Right atrium auricular region (tissue), 2 donors: ENCODE data around the gene PIK3R6. TPM values are rescaled to one million over a fixed set of nuclear protein-coding genes. Genes with fewer than 3 reads are reported as not detected.

Source experiments
- DNase-seq: peaks from one replicate; pipeline ENCODE4 v3.0.0-alpha.2; 2019; ENCODE audit warnings: low spot score
- H3K27ac ChIP-seq, 2 donors: fragments of 200-600 bp; sonication (generic); 1 replicate in 1 of 2; 2 replicates in 1 of 2; pipeline ENCODE4 v1.5.1; 2016 to 2019
- H3K27me3 ChIP-seq, 2 donors: fragments of 200-600 bp; sonication (generic); one replicate each; pipeline versions ENCODE4 v1.5.1 to v1.6.0; 2017 to 2019
- H3K36me3 ChIP-seq: fragments of 200-600 bp; sonication (generic); one replicate; pipeline ENCODE4 v1.5.1; 2016
- H3K4me1 ChIP-seq, 2 donors: fragments of 200-600 bp; sonication (generic); one replicate each; pipeline versions ENCODE4 v1.5.1 to v1.6.0; 2017 to 2019
- H3K4me3 ChIP-seq, 2 donors: fragments of 200-600 bp; sonication (generic); 1 replicate in 1 of 2; 2 replicates in 1 of 2; pipeline ENCODE4 v1.5.1; 2017 to 2019; ENCODE audit warnings: mild to moderate bottlenecking in 1 of 2, moderate library complexity in 1 of 2
- H3K9me3 ChIP-seq, 2 donors: fragments of 200-600 bp; sonication (generic); one replicate each; pipeline ENCODE4 v1.5.1; 2019
- CTCF ChIP-seq, 2 donors: fragments of 200-600 bp; sonication (generic); IDR thresholded peaks; one replicate each; pipeline ENCODE4 v1.5.1; 2019; ENCODE audit warnings: antibody characterized with exemption in 2 of 2
- total RNA-seq, 2 donors: library from RNA; depleted of rRNA; stranded (reverse); fragments of >200 nt; gene quantifications; one replicate each; pipeline ENCODE4 v1.1.0, GENCODE V29; 2016

PIK3R6 gene
- total RNA-seq, 2 donors from 2014 or later = 0.51 TPM; not detected in 1

GRCh38 chr17:8839410-8839935 is 28.0 kb downstream of the PIK3R6 start:
- H3K27ac ChIP-seq = no peak overlapping the region
- peaks cover 0 to 7% of the 10 kb centered on the region in 2 donors for H3K4me1 ChIP-seq
- no peaks in the 10 kb centered on the region for H3K36me3 ChIP-seq
- no peaks in the 10 kb centered on the region for H3K9me3 ChIP-seq
- no peak for TF ChIP-seq CTCF (IDR thresholded peaks at IDR 0.05)
- peak; percentile 1 for DNase-seq
- no peaks in the 10 kb centered on the region for H3K27me3 ChIP-seq
- no peak overlapping the region for H3K4me3 ChIP-seq

- H3K27me3 ChIP-seq = no peaks in the 10 kb centered on the region
- no peak for TF ChIP-seq CTCF (IDR thresholded peaks at IDR 0.05)
Measured at GRCh38 chr17:8838551-8839095, 28.9 kb downstream of the PIK3R6 start.

DNA sequence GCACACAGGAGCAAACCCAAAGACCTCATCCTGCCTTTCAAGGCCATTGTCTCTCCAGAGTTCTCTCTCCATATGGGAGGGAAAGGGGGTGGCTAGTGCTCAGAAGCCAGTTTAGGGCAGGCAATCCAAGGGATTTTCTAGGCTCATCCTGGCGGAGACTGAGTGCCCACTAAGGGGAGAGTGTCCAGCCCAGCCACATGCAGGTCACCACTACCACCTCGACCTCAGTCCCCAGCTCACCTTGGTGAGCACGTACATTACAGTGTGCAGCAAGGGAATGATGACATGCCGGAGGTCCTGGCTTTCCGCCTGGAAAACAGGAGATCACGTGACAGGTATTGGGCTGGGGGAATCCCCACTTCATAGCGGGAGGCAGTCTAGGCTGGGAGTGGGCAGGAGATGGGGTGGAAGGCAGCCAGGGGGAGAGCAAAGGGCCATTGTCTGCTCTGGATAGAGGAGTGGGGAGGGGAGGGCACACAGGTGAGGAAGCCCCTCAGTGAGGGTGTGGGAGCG is 29.9 kb downstream of the PIK3R6 start:
- H3K27me3 ChIP-seq = no peaks in the 10 kb centered on the region
- DNase-seq = peak; percentile 42
- H3K36me3 ChIP-seq = no peaks in the 10 kb centered on the region
- no peaks in the 10 kb centered on the region for H3K9me3 ChIP-seq
- H3K4me3 ChIP-seq = no peak overlapping the region
- H3K4me1 ChIP-seq = no peaks in the 10 kb centered on the region
- H3K27ac ChIP-seq = no peak overlapping the region
- TF ChIP-seq CTCF (IDR thresholded peaks at IDR 0.05) = no peak

More at GRCh38 chr17:8838551-8839095, 28.9 kb downstream of the PIK3R6 start:
- Histone ChIP-seq H3K4me3 (no peak overlapping the region), H3K9me3 (no peaks in the 10 kb centered on the region), H3K36me3 (no peaks in the 10 kb centered on the region), H3K4me1 (peaks cover 0 to 7% of the 10 kb centered on the region in 2 donors), H3K27ac (no peak overlapping the region)
- peak; percentile 42 for DNase-seq

DNA sequence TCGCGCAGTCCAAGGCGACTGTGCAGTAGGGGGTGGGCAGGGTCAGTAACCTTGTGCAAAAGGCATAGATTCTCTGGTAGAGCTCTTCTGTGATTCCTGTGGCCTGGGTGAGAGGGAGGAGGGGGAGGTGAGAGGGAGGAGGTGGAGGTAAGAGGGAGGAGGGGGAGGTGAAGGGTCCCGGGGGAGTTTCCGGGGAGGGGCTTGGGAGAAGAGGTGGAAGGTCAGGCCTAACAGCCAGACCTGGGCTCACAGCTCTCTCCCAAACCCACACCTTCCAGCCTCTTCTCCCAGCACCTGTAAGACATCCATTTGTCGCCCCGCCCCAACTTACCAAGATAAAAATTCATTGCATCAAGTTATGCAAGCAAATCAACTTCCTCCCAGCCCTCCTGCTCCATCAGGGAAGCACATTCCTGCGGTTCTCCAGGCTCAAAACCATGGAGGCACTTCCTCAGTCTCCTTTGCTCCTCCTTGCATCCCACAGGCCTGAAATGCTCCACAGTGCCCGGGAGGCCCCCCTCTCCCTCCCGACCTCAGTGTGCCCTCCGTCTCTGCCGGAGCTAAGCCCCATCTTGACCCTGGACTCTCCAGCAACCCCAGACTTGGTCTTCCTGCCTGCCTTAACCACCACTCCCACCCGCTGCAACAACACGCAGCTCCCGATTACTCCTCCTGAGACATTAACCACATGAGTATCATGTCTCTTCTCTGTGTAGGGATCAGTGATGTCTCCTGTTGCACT is 30.5 kb downstream of the PIK3R6 start:
- DNase-seq = peak; percentile 21
- no peaks in the 10 kb centered on the region for H3K4me1 ChIP-seq
- no peak overlapping the region for H3K27ac ChIP-seq
- H3K36me3 ChIP-seq = no peaks in the 10 kb centered on the region
- no peaks in the 10 kb centered on the region for H3K27me3 ChIP-seq
- no peak for TF ChIP-seq CTCF (IDR thresholded peaks at IDR 0.05)
- no peak overlapping the region for H3K4me3 ChIP-seq
- H3K9me3 ChIP-seq = no peaks in the 10 kb centered on the region

DNA sequence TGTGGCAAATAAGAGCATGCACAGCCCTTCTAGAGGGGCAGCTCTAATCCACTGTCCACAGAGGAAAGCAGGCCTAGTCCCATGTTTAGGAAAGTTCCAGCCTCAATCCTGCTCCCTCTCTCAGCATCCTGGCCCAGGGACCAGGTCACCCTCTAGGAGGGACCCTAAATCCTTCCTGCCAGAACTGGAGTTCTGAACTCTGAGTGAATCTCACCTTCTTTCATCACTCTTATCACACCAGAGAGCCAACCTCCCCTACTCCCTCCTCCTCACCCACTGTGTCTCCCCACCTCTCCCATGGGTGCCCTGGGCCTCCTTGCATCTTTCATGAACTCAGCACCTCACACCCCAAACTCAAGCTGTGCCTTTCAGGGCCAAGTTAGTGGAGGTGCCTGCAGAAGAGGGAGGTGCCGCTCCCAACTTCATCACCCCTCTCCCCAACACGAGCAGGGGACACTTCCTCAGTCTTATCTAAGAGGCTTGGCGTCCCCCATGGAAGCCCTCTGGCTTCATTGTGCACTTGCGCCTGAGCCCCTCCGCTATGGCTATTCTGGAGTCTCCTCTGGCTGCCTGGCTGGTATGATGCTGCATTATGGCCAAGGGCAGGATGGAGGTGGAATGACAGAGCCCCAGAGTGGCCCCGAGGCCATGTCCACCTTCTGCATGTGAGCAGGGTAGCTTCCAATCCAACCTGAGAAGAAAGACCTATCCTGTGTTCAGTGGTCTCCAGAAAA is 31.7 kb downstream of the PIK3R6 start:
- Histone ChIP-seq H3K9me3 (no peaks in the 10 kb centered on the region), H3K36me3 (no peaks in the 10 kb centered on the region), H3K27me3 (no peaks in the 10 kb centered on the region), H3K4me3 (no peak overlapping the region), H3K27ac (no peak overlapping the region), H3K4me1 (no peaks in the 10 kb centered on the region)
- peak; percentile 21 for DNase-seq
- TF ChIP-seq CTCF (IDR thresholded peaks at IDR 0.05) = no peak
